Stimulated activated CD4-positive, alpha-beta T cell treated with anti-CD3 and anti-CD28 coated beads, Interleukin-4, amount 100 ng/mL, for 4 hours (primary cell): ENCODE measurements around the gene MLLT1.

ENCODE experiments used
- DNase-seq, 2 experiments: peaks; one replicate each; pipeline ENCODE4 v3.0.0-alpha.2; 2020

MLLT1 gene

GRCh38 chr19:6274756-6275155 lies 5.0 kb downstream of the MLLT1 start:
- no peak for DNase-seq

GRCh38 chr19:6273701-6274601 lies 5.8 kb downstream of the MLLT1 start:
- no peak for DNase-seq

GRCh38 chr19:6272913-6273600 lies 6.7 kb downstream of the MLLT1 start:
- DNase-seq = no peak

GRCh38 chr19:6272411-6272791 lies 7.4 kb downstream of the MLLT1 start:
- no peak for DNase-seq

- DNase-seq = no peak
These were observed 7.9 kb downstream of the MLLT1 start for GRCh38 chr19:6271721-6272410.

- DNase-seq = no peak
These were observed 8.5 kb downstream of the MLLT1 start for GRCh38 chr19:6271251-6271650.

- no peak for DNase-seq
These were observed 9.0 kb downstream of the MLLT1 start for GRCh38 chr19:6270822-6271221.

GRCh38 chr19:6270076-6270745 lies 9.6 kb downstream of the MLLT1 start:
- DNase-seq = no peak

- DNase-seq = no peak
These were observed 10.5 kb downstream of the MLLT1 start for GRCh38 chr19:6269101-6269886.

- DNase-seq = no peak
These were observed 11.4 kb downstream of the MLLT1 start for GRCh38 chr19:6268382-6268771.

GRCh38 chr19:6267552-6268381 lies 12.0 kb downstream of the MLLT1 start:
- DNase-seq = no peak

GRCh38 chr19:6264803-6265202 lies 15.0 kb downstream of the MLLT1 start:
- no peak for DNase-seq

- DNase-seq = no peak
These were observed 15.9 kb downstream of the MLLT1 start for GRCh38 chr19:6263735-6264444.

GRCh38 chr19:6263306-6263705 lies 16.5 kb downstream of the MLLT1 start:
- no peak for DNase-seq

- no peak for DNase-seq
These were observed 17.3 kb downstream of the MLLT1 start for GRCh38 chr19:6262519-6262918.

GRCh38 chr19:6261883-6262282 lies 17.9 kb downstream of the MLLT1 start:
- no peak for DNase-seq

- DNase-seq = peak in 1 of 2 experiments; percentile 29
These were observed 18.7 kb downstream of the MLLT1 start for GRCh38 chr19:6260912-6261650.

- no peak for DNase-seq
These were observed 19.4 kb downstream of the MLLT1 start for GRCh38 chr19:6260376-6260775.

GRCh38 chr19:6259312-6259861 lies 20.4 kb downstream of the MLLT1 start:
- DNase-seq = no peak
